GM19023 (cell line): ENCODE results near the gene MIF.
"Not testable (repeated sequence)": the region's sequence is repeated elsewhere in the genome, so short reads cannot be mapped to it uniquely, and the experiment has no call there.

Source experiments
- ATAC-seq: cut with Tn5 transposase; IDR thresholded peaks from one replicate; pipeline ENCODE4 v1.9.1; 2021; ENCODE audit warnings: mild to moderate bottlenecking, moderate library complexity; ENCODE audit not compliant: unreplicated experiment

Gene MIF

DNA sequence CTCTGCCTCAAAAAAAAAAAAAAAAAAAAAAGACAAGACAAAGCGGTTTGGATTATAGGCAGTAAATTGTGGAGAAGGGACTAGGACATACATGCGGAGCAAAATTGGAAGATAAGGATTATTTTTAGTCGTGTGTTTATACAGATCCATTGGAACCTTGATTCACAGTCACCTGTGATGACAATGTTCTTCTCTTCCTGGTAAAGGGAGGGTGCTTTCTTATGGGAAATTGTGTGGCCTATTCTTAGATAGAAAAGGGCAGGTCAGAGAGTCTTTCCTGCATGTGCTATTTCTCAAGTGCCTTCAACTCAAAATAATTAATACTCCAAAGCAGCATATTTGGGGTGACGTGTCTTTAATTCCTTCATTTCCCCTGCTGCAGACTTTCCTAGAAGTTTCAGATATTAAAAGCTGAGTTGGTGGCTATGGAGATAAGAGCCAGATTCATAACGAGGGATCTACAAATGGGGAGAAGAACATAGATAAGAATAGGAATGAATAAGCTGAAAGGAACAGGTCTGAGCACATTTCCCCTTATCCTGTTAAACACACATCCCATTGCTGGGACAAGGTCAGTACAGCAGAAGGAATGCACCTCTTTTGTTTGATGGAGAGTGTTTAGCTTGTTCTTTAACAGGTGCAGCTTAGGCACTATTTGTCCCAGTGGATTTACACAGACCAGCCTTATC, 44.3 kb downstream of the MIF start:
- ATAC-seq: no peak

DNA sequence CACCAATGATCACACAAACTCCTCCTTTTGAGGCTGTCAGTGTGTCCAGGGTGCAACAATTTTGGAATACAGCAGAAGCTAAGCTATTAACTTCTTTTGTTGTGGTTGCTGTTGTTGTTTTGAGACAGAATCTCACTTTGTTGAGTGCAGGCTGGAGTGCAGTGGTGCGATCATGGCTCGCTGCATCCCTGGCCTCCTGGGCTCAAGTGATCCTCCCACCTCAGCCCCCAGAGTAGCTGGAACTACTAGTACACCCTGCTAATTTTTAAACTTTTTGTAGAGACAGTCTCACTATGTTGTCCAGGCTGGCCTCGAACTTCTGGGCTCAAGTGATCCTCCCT, 44.8 kb downstream of the MIF start:
- no peak for ATAC-seq

DNA sequence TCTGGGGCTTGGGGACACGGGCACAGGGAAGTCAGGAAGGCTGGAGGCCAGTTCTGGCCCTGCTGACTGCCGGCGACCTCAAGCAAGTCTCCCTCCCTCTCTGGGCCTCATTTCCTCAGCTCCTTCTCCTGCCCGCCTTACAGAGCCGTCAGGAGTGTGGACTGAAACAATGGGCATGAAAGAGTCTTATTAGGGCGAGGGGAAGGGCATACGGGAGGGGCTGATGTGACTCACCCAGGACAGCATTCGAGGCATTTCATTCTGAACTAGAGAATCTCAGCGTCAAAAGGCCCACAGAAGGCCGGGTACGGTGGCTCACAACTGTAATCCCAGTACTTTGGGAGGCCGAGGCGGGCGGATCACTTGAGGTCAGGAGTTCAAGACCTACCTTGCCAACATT, 46.0 kb downstream of the MIF start:
- ATAC-seq: not testable (repeated sequence)
